ENCODE data around the gene AFG3L2.

AFG3L2 gene

DNA sequence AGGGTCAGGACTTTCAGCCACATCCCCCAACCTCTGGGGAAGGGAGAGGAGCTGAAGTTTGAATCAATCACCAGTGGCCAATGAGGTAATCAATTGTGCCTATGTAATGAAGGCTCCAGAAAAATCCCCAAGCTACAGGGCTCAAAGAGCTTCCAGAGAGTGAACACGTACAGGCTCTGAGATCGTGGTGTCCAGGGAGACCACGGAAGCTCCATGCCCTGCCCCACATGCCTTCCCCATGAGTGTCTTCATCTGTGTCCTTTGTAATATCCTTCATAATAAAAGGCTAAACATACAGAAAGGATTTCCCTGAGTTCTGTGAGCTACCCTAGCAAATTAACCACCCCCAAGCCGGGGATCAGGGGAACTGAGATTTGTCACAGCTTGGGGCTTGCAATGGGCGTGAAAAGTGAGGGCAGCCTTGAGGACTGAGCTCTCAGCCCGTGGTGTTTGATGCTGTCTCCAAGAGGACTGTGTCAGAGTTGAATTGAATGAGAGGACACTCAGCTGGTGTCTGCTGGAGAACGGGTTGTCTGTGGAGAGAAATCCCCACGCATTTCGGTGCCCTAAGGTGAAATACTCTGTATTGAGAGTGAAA, 94.5 kb downstream of the AFG3L2 start:
- no peaks in the 10 kb centered on the region for H3K27me3 ChIP-seq
- no peak for DNase-seq
- H3K9me3 ChIP-seq, result no peaks in the 10 kb centered on the region
- TF ChIP-seq, protein P1, sequence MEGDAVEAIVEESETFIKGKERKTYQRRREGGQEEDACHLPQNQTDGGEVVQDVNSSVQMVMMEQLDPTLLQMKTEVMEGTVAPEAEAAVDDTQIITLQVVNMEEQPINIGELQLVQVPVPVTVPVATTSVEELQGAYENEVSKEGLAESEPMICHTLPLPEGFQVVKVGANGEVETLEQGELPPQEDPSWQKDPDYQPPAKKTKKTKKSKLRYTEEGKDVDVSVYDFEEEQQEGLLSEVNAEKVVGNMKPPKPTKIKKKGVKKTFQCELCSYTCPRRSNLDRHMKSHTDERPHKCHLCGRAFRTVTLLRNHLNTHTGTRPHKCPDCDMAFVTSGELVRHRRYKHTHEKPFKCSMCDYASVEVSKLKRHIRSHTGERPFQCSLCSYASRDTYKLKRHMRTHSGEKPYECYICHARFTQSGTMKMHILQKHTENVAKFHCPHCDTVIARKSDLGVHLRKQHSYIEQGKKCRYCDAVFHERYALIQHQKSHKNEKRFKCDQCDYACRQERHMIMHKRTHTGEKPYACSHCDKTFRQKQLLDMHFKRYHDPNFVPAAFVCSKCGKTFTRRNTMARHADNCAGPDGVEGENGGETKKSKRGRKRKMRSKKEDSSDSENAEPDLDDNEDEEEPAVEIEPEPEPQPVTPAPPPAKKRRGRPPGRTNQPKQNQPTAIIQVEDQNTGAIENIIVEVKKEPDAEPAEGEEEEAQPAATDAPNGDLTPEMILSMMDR (IDR thresholded peaks at IDR 0.05), result no peak
- peak overlapping the region; percentile 98 to 100 for H3K27ac ChIP-seq
- H3K36me3 ChIP-seq, result no peaks in the 10 kb centered on the region
- peaks cover 0 to 41% (median 28%) of the 10 kb centered on the region in 4 donors for H3K4me1 ChIP-seq
- H3K4me3 ChIP-seq, result no peak overlapping the region
- intact Hi-C loops (cut with DNase I; ENCODE audit: low total_unique reads), result no loop called here

DNA sequence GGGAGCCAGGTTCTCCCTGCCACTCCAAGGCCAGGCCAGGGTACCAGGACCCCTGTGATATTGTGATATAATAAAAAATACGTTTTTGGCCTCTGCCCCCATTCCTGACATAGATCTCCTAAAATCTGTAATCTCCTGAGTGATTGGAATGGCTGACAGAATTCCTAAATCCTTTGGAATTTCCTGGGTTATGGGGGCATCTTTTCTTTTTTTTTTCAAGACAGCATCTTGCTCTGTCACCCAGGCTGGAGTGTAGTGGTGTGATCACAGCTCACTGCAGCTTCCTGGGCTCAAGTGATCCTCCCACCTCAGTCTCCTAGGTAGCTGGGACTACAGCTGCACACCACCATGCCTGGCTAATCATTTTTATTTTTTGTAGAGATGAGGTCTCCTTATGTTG, 95.2 kb downstream of the AFG3L2 start:
- TF ChIP-seq, protein P1 (IDR thresholded peaks at IDR 0.05), result no peak
- no peaks in the 10 kb centered on the region for H3K36me3 ChIP-seq
- no peak for DNase-seq
- intact Hi-C loops (cut with DNase I; ENCODE audit: low total_unique reads), result no loop called here
- no peaks in the 10 kb centered on the region for H3K9me3 ChIP-seq
- peak overlapping the region; percentile 98 to 100 for H3K27ac ChIP-seq
- peaks cover 0 to 42% (median 30%) of the 10 kb centered on the region in 4 donors for H3K4me1 ChIP-seq
- no peaks in the 10 kb centered on the region for H3K27me3 ChIP-seq
- H3K4me3 ChIP-seq, result no peak overlapping the region

DNA sequence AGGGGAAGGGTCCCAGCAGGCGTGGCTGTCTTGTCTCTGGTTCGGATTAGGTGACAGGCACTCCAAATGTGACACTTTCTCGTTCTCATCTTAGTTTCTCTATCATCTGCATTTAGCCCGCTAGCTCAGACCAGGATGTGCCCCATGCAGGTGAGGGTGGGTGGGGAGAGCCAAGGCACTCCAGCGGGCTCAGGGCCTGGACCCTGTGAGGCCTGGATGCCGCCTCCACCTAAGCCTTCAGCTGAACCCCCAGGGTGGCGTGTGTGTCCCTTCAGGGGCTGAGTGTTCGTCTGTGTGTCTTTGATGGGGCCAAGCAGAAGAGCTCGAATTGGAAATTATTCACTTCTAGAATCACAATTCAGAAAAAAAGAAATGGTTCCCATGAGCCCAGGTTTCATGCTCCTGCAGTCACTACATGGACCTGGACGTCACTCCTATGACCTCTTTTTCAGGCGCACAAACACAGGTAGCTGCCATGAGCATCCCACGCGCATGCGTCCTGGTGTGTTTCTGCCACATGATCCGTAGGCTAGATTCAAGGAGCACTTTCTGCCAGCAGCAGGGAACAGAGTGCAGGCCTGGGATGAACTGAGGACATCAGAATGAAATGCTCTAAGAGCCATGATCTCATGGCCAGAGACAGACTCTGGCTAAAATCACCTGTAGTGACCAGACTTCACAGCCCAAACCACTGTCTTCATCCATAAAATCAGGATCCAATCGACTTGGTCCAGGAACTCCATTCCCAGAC, 97.1 kb downstream of the AFG3L2 start:
- H3K4me3 ChIP-seq, result peak overlapping the region; percentile 52 to 62
- no peaks in the 10 kb centered on the region for H3K36me3 ChIP-seq
- peaks cover 0 to 46% (median 34%) of the 10 kb centered on the region in 4 donors for H3K4me1 ChIP-seq
- intact Hi-C loops (cut with DNase I; ENCODE audit: low total_unique reads), result loop anchor here (10.0 kb wide), 1 partner anchor 375 kb away; the partner anchor contains the start of gene SPIRE1
- H3K27me3 ChIP-seq, result no peaks in the 10 kb centered on the region
- TF ChIP-seq, protein P1 (IDR thresholded peaks at IDR 0.05), result no peak
- H3K9me3 ChIP-seq, result no peaks in the 10 kb centered on the region
- H3K27ac ChIP-seq, result peak overlapping the region; percentile 98 to 100
- no peak for DNase-seq
